DND-41 (cell line): Measurements from ENCODE around the gene ST6GALNAC5.

Experiments
- EZH2 ChIP-seq: IDR thresholded peaks from 3 replicates; pipeline ENCODE4 v1.6.1; 2012; ENCODE audit warnings: borderline replicate concordance, low read depth, mild to moderate bottlenecking, moderate library complexity, low read length, inconsistent platforms; ENCODE audit not compliant: severe bottlenecking
- TF ChIP-seq, protein P1 (sequence below): IDR thresholded peaks from 2 replicates; pipeline ENCODE4 v1.5.1; 2012; ENCODE audit warnings: borderline replicate concordance, low read length, moderate library complexity, mild to moderate bottlenecking; ENCODE audit not compliant: poor library complexity, severe bottlenecking; ENCODE audit errors: extremely low read depth

- TF ChIP-seq, protein P1, sequence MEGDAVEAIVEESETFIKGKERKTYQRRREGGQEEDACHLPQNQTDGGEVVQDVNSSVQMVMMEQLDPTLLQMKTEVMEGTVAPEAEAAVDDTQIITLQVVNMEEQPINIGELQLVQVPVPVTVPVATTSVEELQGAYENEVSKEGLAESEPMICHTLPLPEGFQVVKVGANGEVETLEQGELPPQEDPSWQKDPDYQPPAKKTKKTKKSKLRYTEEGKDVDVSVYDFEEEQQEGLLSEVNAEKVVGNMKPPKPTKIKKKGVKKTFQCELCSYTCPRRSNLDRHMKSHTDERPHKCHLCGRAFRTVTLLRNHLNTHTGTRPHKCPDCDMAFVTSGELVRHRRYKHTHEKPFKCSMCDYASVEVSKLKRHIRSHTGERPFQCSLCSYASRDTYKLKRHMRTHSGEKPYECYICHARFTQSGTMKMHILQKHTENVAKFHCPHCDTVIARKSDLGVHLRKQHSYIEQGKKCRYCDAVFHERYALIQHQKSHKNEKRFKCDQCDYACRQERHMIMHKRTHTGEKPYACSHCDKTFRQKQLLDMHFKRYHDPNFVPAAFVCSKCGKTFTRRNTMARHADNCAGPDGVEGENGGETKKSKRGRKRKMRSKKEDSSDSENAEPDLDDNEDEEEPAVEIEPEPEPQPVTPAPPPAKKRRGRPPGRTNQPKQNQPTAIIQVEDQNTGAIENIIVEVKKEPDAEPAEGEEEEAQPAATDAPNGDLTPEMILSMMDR: no peak
- TF ChIP-seq EZH2: no peak
These were observed 177.0 kb downstream of the ST6GALNAC5 start for GRCh38 chr1:77044133-77044849.
